ENCODE results near the gene VAC14.

The VAC14 gene

GRCh38 chr16:70729292-70729691 is 71.7 kb downstream of the VAC14 start:
- TF ChIP-seq EP300 (IDR thresholded peaks at IDR 0.05; ENCODE audit: borderline replicate concordance) (no peak), EGR1 (IDR thresholded peaks at IDR 0.05) (no peak), TCF12 (IDR thresholded peaks at IDR 0.05; ENCODE audit: low read depth) (no peak), YY1 (IDR thresholded peaks at IDR 0.05; ENCODE audit: low read depth) (no peak), CREB1 (IDR thresholded peaks at IDR 0.05; ENCODE audit: low read depth) (no peak), FOXM1 (IDR thresholded peaks at IDR 0.05; ENCODE audit: borderline replicate concordance, low read depth) (no peak), MAX (IDR thresholded peaks at IDR 0.05) (no peak), TEAD4 (IDR thresholded peaks at IDR 0.05) (no peak), NFIC (IDR thresholded peaks at IDR 0.05) (no peak)

- TF ChIP-seq REST (IDR thresholded peaks at IDR 0.05; ENCODE audit: low read depth) = no peak
- TF ChIP-seq CREB1 (IDR thresholded peaks at IDR 0.05; ENCODE audit: low read depth) = no peak
- TF ChIP-seq EGR1 (IDR thresholded peaks at IDR 0.05) = no peak
- TF ChIP-seq TCF12 (IDR thresholded peaks at IDR 0.05; ENCODE audit: low read depth) = no peak
- TF ChIP-seq EP300 (IDR thresholded peaks at IDR 0.05; ENCODE audit: borderline replicate concordance) = no peak
- no peak for TF ChIP-seq TEAD4 (IDR thresholded peaks at IDR 0.05)
- TF ChIP-seq NFIC (IDR thresholded peaks at IDR 0.05) = no peak
- TF ChIP-seq YY1 (IDR thresholded peaks at IDR 0.05; ENCODE audit: low read depth) = no peak
- TF ChIP-seq FOXM1 (IDR thresholded peaks at IDR 0.05; ENCODE audit: borderline replicate concordance, low read depth) = no peak
- no peak for TF ChIP-seq CEBPB (IDR thresholded peaks at IDR 0.05)
- TF ChIP-seq USF1 (IDR thresholded peaks at IDR 0.05) = no peak
- no peak for TF ChIP-seq RAD21 (IDR thresholded peaks at IDR 0.05; ENCODE audit: low read depth)
- TF ChIP-seq TAF1 (IDR thresholded peaks at IDR 0.05; ENCODE audit: low read depth) = no peak
- TF ChIP-seq MAX (IDR thresholded peaks at IDR 0.05) = no peak
- no peak for TF ChIP-seq ZBTB7A (IDR thresholded peaks at IDR 0.05; ENCODE audit: low read depth)
These were observed 72.8 kb downstream of the VAC14 start for GRCh38 chr16:70728150-70728549.

- TF ChIP-seq USF1 (IDR thresholded peaks at IDR 0.05) (no peak), EGR1 (IDR thresholded peaks at IDR 0.05) (no peak), FOXM1 (IDR thresholded peaks at IDR 0.05; ENCODE audit: borderline replicate concordance, low read depth) (no peak), RAD21 (IDR thresholded peaks at IDR 0.05; ENCODE audit: low read depth) (no peak), TCF12 (IDR thresholded peaks at IDR 0.05; ENCODE audit: low read depth) (no peak), ZBTB7A (IDR thresholded peaks at IDR 0.05; ENCODE audit: low read depth) (no peak), CREB1 (IDR thresholded peaks at IDR 0.05; ENCODE audit: low read depth) (no peak), YY1 (IDR thresholded peaks at IDR 0.05; ENCODE audit: low read depth) (no peak), TAF1 (IDR thresholded peaks at IDR 0.05; ENCODE audit: low read depth) (no peak), NFIC (IDR thresholded peaks at IDR 0.05) (no peak), CEBPB (IDR thresholded peaks at IDR 0.05) (no peak), MAX (IDR thresholded peaks at IDR 0.05) (no peak), REST (IDR thresholded peaks at IDR 0.05; ENCODE audit: low read depth) (no peak), TEAD4 (IDR thresholded peaks at IDR 0.05) (no peak), EP300 (IDR thresholded peaks at IDR 0.05; ENCODE audit: borderline replicate concordance) (no peak)
These were observed 74.0 kb downstream of the VAC14 start for GRCh38 chr16:70726892-70727361.

GRCh38 chr16:70725912-70726828 is 74.8 kb downstream of the VAC14 start:
- TF ChIP-seq TEAD4 (IDR thresholded peaks at IDR 0.05) (no peak), EP300 (IDR thresholded peaks at IDR 0.05; ENCODE audit: borderline replicate concordance) (no peak), USF1 (IDR thresholded peaks at IDR 0.05) (no peak), NFIC (IDR thresholded peaks at IDR 0.05) (no peak), RAD21 (IDR thresholded peaks at IDR 0.05; ENCODE audit: low read depth) (no peak), EGR1 (IDR thresholded peaks at IDR 0.05) (no peak), TAF1 (IDR thresholded peaks at IDR 0.05; ENCODE audit: low read depth) (no peak), YY1 (IDR thresholded peaks at IDR 0.05; ENCODE audit: low read depth) (no peak), FOXM1 (IDR thresholded peaks at IDR 0.05; ENCODE audit: borderline replicate concordance, low read depth) (no peak), MAX (IDR thresholded peaks at IDR 0.05) (no peak), REST (IDR thresholded peaks at IDR 0.05; ENCODE audit: low read depth) (no peak), ZBTB7A (IDR thresholded peaks at IDR 0.05; ENCODE audit: low read depth) (no peak), CREB1 (IDR thresholded peaks at IDR 0.05; ENCODE audit: low read depth) (no peak)
